CD4-positive, alpha-beta T cell treated with Interleukin-10 for 1 hour (primary cell): ENCODE results near the gene LRRC9.
"Not testable (repeated sequence)": the region's sequence is repeated elsewhere in the genome, so short reads cannot be mapped to it uniquely, and the experiment has no call there.

Experiments
- DNase-seq: peaks from one replicate; pipeline ENCODE4 v3.0.0-alpha.2; 2020

LRRC9 gene

DNA sequence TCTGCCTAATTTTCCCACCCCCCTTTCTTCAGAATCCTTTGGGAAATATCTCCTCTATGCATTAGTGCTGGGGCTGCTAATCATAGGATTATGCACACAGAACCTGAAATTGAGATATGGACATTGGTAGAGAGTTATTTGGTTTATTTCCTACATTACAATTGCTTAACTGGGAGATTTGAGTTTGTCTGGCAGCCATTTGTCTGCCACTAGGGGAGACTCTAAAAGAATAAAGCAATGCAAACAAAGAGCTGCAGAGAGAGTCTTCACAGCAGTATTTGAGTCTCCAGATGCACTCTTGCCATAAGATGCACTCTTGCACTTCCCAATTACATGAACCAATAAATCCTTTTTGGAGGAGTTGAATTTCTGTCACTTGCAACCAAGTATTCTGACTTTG, 159.8 kb downstream of the LRRC9 start:
- no peak for DNase-seq

GRCh38 chr14:60085085-60085484, 165.1 kb downstream of the LRRC9 start:
- DNase-seq: no peak

DNA sequence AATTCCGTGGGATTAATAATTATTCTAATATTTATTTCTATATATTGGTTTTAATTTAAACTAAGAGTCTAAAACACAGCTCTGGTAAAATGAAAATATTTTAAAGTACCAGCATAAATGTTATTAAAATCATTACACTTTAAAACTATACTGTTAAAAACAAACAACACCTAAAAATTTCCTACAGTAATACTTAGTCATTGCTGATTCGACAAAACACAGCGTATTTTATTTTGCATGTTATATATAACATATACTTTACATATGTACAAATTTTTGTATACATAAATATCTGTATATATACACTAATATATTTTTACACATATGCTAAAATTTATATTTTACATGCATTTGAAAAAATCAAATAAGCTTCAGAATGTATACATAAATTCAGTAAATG, 165.7 kb downstream of the LRRC9 start:
- no peak for DNase-seq

DNA sequence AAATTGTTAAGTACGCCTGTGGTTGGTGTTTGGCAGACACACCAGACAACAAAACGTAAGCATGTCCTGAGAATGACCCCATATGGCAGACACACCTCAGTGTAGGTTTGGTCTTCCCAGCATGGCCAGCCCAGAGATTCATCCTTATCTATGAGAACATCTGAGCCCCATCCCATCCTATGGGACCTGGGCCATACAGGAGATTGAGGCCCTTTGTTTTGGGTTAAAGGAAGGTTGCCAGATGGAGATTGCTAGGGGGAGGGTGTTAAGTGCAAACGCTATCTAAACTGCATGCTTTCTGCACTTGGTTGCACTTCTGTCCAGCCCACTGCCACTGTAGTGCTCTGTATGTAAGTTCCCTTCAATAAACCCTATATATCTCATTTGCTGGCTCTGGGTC, 167.7 kb downstream of the LRRC9 start:
- DNase-seq: no peak

DNA sequence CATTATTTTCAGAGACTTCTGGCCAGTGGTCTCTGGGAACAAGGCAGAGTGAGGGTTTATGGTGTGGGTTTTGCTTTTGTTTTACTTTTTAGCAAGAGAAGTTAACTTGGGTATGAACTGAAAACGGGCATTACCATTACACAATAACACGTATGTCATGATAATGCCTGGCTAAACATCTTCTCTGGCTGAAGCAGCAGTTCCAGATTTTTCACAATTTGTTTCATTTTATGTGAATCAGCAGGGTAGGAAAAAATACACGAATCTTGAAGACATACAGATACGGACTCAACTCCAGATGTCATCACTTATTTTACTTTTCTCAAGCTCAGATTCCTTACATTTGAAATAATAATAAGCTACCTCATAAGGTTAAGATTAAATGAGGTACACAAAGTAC, 169.3 kb downstream of the LRRC9 start:
- DNase-seq: no peak

- peak; percentile 37 for DNase-seq
These were observed 171.0 kb downstream of the LRRC9 start for GRCh38 chr14:60090864-60091519.

GRCh38 chr14:60091550-60092525, 171.9 kb downstream of the LRRC9 start, which contains the start of gene PCNX4:
Gene PCNX4, plus strand, starts transcription at chr14:60091923. Its CDS starts 15,716 bp downstream, at chr14:60107639.
- peak; percentile 95 for DNase-seq

- no peak for DNase-seq
These were observed 172.6 kb downstream of the LRRC9 start for GRCh38 chr14:60092526-60092920.

GRCh38 chr14:60093080-60093479, 173.1 kb downstream of the LRRC9 start:
- DNase-seq: peak; percentile 2

GRCh38 chr14:60093606-60094005, 173.7 kb downstream of the LRRC9 start:
- no peak for DNase-seq

GRCh38 chr14:60094306-60094897, 174.5 kb downstream of the LRRC9 start:
- peak; percentile 18 for DNase-seq

DNA sequence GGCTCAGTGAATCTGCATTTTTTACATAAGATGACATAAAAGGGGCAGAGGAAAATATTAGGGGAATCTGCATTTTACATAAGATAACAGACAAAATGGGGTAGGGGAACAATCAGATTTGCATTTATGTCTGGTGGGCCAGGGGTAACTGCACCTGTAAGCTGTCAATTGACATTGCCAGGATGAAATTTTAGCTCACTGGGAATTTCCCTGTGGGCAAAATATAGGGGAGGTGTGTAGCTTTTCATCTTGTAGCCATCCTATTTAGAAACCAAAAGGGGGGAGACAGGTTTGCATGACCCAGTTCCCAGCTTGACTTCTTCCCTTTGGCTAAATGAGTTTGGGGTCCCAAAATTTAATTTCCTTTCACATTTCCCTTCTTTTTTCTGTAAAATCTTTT, 175.3 kb downstream of the LRRC9 start:
- DNase-seq: peak; percentile 11

GRCh38 chr14:60095781-60096450, 176.0 kb downstream of the LRRC9 start:
- DNase-seq: no peak

- DNase-seq: no peak
These were observed 178.0 kb downstream of the LRRC9 start for GRCh38 chr14:60097974-60098373.

- DNase-seq: not testable (repeated sequence)
These were observed 179.9 kb downstream of the LRRC9 start for GRCh38 chr14:60099855-60100254.

- DNase-seq: no peak
These were observed 181.8 kb downstream of the LRRC9 start for GRCh38 chr14:60101786-60102185.

DNA sequence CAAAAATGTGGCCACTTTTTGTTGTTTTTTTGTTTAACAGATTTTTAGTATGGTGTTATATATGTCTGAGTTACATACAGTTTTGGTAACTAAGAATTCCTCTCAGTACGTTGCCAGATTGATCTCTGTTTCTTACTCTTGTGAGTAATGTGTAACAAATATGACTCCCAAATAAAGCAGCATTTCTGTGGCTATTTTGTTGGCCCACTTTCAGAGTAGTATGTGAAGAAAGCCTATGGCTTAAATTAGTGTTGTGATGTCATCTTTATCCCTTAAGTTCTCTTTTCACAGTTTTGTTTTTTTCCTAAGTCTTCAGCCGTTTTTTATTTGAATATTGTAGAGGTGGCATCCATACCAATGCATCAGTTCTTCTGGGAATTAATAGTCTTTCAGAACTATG, 182.4 kb downstream of the LRRC9 start:
- no peak for DNase-seq

GRCh38 chr14:60106339-60106738, 186.4 kb downstream of the LRRC9 start:
- DNase-seq: no peak

GRCh38 chr14:60107477-60107876, 187.5 kb downstream of the LRRC9 start:
- DNase-seq: no peak

DNA sequence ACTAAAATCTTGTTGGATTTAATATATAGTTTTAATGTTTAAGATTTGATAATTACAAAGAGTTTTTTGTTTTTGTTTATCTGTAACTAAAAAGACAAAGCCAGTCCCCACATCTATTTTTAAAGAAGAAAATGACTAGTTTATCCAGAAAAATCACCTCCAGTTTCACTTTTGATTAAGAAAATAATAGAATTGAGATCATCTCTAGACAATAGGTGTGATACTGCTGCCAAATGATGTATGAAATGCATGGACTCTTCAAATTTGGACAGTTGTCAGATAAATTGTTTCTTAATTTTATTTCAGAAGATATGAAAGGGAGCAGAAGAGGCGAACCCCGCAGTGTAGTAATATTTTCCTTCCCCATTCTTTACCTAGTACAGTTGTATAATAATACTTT, 191.8 kb downstream of the LRRC9 start:
- DNase-seq: no peak
